ENCODE results near the gene ZNF331.

Gene ZNF331

DNA sequence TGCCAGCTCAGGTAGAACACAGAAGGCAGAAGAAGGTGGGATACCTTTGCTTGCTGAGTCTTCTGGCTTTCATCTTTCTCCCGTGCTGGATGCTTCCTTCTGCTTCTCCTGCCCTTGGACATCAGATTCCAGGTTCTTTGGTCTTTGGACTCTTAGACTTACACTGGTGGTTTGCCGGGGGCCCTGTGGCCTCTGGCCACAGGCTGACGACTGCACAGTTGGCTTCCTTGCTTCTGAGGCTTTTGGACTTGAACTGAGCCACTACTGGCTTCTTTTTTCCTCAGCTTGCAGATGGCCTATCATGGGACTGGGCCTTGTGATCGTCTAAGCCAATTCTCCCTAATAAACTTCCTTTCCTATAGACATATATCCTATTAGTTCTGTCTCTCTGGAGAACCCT is 19.8 kb upstream of the ZNF331 start:
- Histone ChIP-seq H3K79me2 (ENCODE audit: insufficient read depth, low read length) (peaks cover 19% of the 10 kb centered on the region), H3K4me1 (ENCODE audit: insufficient read depth, low read length) (peaks cover 32% of the 10 kb centered on the region), H4K20me1 (ENCODE audit: insufficient read depth, low read length) (no peaks in the 10 kb centered on the region), H3K27ac (ENCODE audit: low read length) (no peak overlapping the region), H3K9me3 (ENCODE audit: insufficient read depth, low read length, severe bottlenecking) (peaks cover 7% of the 10 kb centered on the region), H3K4me3 (ENCODE audit: low read depth in 1 of 2, low read length in 2 of 2) (no peak overlapping the region), H3K4me2 (ENCODE audit: insufficient read depth, low read length) (no peak overlapping the region), H3K27me3 (ENCODE audit: insufficient read depth, low read length, poor library complexity) (no peaks in the 10 kb centered on the region), H2AFZ (ENCODE audit: low read depth, low read length) (no peak overlapping the region), H3K36me3 (ENCODE audit: insufficient read depth, low read length) (peaks cover 11% of the 10 kb centered on the region), H3K9ac (ENCODE audit: low read depth, low read length) (no peak overlapping the region)
- no peak for DNase-seq
- TF ChIP-seq EZH2 (IDR thresholded peaks at IDR 0.05; ENCODE audit: borderline replicate concordance, low read depth, low read length, severe bottlenecking) = no peak
- TF ChIP-seq, protein P1, sequence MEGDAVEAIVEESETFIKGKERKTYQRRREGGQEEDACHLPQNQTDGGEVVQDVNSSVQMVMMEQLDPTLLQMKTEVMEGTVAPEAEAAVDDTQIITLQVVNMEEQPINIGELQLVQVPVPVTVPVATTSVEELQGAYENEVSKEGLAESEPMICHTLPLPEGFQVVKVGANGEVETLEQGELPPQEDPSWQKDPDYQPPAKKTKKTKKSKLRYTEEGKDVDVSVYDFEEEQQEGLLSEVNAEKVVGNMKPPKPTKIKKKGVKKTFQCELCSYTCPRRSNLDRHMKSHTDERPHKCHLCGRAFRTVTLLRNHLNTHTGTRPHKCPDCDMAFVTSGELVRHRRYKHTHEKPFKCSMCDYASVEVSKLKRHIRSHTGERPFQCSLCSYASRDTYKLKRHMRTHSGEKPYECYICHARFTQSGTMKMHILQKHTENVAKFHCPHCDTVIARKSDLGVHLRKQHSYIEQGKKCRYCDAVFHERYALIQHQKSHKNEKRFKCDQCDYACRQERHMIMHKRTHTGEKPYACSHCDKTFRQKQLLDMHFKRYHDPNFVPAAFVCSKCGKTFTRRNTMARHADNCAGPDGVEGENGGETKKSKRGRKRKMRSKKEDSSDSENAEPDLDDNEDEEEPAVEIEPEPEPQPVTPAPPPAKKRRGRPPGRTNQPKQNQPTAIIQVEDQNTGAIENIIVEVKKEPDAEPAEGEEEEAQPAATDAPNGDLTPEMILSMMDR (IDR thresholded peaks at IDR 0.05; ENCODE audit: borderline replicate concordance, extremely low read depth, low read length, poor library complexity, severe bottlenecking) = no peak
- no peak for ATAC-seq (ENCODE audit: insufficient read depth, low read depth)

DNA sequence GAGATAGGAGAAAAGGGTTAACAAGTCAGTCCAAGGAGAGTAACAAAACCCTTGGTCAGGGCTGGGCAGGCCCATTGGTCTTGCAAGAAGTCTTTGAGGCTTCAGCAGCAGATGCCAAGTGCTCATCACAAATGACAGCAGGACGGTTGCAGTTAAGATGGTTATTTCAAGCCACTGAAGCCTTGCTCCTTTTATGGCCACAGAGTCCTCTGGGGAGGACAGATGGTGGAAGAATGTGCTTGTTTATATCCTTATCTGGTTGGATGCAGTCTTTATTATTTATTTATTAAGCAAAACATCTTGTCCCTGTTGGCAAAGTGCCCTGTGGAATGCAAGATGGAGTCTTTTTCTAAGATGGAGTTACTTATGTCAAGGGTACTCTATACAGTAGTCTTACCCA is 19.2 kb upstream of the ZNF331 start:
- peaks cover 17% of the 10 kb centered on the region for H3K36me3 ChIP-seq (ENCODE audit: insufficient read depth, low read length)
- no peak overlapping the region for H3K4me2 ChIP-seq (ENCODE audit: insufficient read depth, low read length)
- ATAC-seq (ENCODE audit: insufficient read depth, low read depth) (no peak), DNase-seq (no peak)
- H3K27ac ChIP-seq (ENCODE audit: low read length) = no peak overlapping the region
- peaks cover 22% of the 10 kb centered on the region for H3K79me2 ChIP-seq (ENCODE audit: insufficient read depth, low read length)
- H4K20me1 ChIP-seq (ENCODE audit: insufficient read depth, low read length) = no peaks in the 10 kb centered on the region
- TF ChIP-seq, protein P1 (IDR thresholded peaks at IDR 0.05; ENCODE audit: borderline replicate concordance, extremely low read depth, low read length, poor library complexity, severe bottlenecking) = no peak
- no peak for TF ChIP-seq EZH2 (IDR thresholded peaks at IDR 0.05; ENCODE audit: borderline replicate concordance, low read depth, low read length, severe bottlenecking)
- H3K9me3 ChIP-seq (ENCODE audit: insufficient read depth, low read length, severe bottlenecking) = peaks cover 7% of the 10 kb centered on the region
- H3K9ac ChIP-seq (ENCODE audit: low read depth, low read length) = no peak overlapping the region
- no peaks in the 10 kb centered on the region for H3K27me3 ChIP-seq (ENCODE audit: insufficient read depth, low read length, poor library complexity)
- H2AFZ ChIP-seq (ENCODE audit: low read depth, low read length) = no peak overlapping the region
- peaks cover 32% of the 10 kb centered on the region for H3K4me1 ChIP-seq (ENCODE audit: insufficient read depth, low read length)
- no peak overlapping the region for H3K4me3 ChIP-seq (ENCODE audit: low read depth in 1 of 2, low read length in 2 of 2)

DNA sequence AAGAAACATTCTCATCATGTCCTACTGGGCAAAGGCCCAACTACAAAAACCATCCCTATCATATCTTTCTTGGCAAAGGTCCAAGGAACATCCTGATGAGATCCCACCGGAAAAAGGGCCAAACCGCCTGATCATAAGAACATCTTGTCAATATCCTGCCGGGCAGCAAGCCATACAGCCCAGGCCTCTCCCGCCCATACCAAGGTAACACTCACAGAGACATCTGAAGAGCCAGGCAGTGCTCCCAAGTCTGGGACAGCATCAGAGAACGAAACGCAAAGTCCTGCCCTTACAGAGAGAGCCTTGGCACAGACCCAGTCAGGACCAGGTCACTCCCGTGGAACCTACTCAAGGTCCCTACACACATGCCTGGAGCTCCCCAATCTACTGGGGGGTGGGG is 18.5 kb upstream of the ZNF331 start:
- Histone ChIP-seq H2AFZ (ENCODE audit: low read depth, low read length) (0 out of 2 replicates have a peak overlapping the region, but pooled peaks have one; percentile 99), H3K79me2 (ENCODE audit: insufficient read depth, low read length) (peaks cover 22% of the 10 kb centered on the region), H3K4me1 (ENCODE audit: insufficient read depth, low read length) (peaks cover 32% of the 10 kb centered on the region), H3K4me2 (ENCODE audit: insufficient read depth, low read length) (no peak overlapping the region), H3K9ac (ENCODE audit: low read depth, low read length) (no peak overlapping the region), H3K4me3 (ENCODE audit: low read depth in 1 of 2, low read length in 2 of 2) (no peak overlapping the region), H4K20me1 (ENCODE audit: insufficient read depth, low read length) (no peaks in the 10 kb centered on the region), H3K27me3 (ENCODE audit: insufficient read depth, low read length, poor library complexity) (no peaks in the 10 kb centered on the region), H3K36me3 (ENCODE audit: insufficient read depth, low read length) (peaks cover 20% of the 10 kb centered on the region), H3K9me3 (ENCODE audit: insufficient read depth, low read length, severe bottlenecking) (peaks cover 7% of the 10 kb centered on the region), H3K27ac (ENCODE audit: low read length) (no peak overlapping the region)
- DNase-seq (no peak), ATAC-seq (ENCODE audit: insufficient read depth, low read depth) (no peak)
- TF ChIP-seq, protein P1 (IDR thresholded peaks at IDR 0.05; ENCODE audit: borderline replicate concordance, extremely low read depth, low read length, poor library complexity, severe bottlenecking) = no peak
- no peak for TF ChIP-seq EZH2 (IDR thresholded peaks at IDR 0.05; ENCODE audit: borderline replicate concordance, low read depth, low read length, severe bottlenecking)

DNA sequence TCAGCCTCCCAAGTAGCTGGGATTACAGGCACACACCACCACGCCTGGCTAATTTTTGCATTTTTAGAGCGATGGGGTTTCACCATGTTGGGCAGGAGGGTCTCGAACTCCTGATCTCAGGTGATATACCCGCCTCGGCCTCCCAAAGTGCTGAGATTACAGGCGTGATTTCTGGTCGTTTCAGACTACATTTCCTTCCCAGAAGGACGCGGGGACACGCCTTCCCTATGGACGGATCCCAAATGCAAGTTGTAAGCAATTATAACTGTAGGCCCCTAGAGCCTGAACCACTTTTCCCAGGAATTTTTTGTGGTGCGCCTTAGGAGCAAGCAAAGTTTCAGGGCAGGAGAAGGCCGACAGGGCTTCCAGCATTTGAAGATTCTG is 17.8 kb upstream of the ZNF331 start:
- peak overlapping the region; percentile 79 for H3K27ac ChIP-seq (ENCODE audit: low read length)

More for the DNA sequence above, 17.8 kb upstream of the ZNF331 start:
- Histone ChIP-seq H3K4me2 (ENCODE audit: insufficient read depth, low read length) (peak overlapping the region; percentile 69), H3K27me3 (ENCODE audit: insufficient read depth, low read length, poor library complexity) (no peaks in the 10 kb centered on the region), H2AFZ (ENCODE audit: low read depth, low read length) (peak overlapping the region; percentile 99), H3K79me2 (ENCODE audit: insufficient read depth, low read length) (peaks cover 22% of the 10 kb centered on the region), H3K9ac (ENCODE audit: low read depth, low read length) (peak overlapping the region; percentile 70), H4K20me1 (ENCODE audit: insufficient read depth, low read length) (no peaks in the 10 kb centered on the region), H3K4me3 (ENCODE audit: low read depth in 1 of 2, low read length in 2 of 2) (peak overlapping the region in 1 of 2 experiments; percentile 96; a peak in 3 of 4 replicates), H3K4me1 (ENCODE audit: insufficient read depth, low read length) (peaks cover 32% of the 10 kb centered on the region), H3K36me3 (ENCODE audit: insufficient read depth, low read length) (peaks cover 20% of the 10 kb centered on the region), H3K9me3 (ENCODE audit: insufficient read depth, low read length, severe bottlenecking) (peaks cover 7% of the 10 kb centered on the region)
- DNase-seq (no peak), ATAC-seq (ENCODE audit: insufficient read depth, low read depth) (no peak)
- TF ChIP-seq, protein P1 (IDR thresholded peaks at IDR 0.05; ENCODE audit: borderline replicate concordance, extremely low read depth, low read length, poor library complexity, severe bottlenecking) = no peak
- no peak for TF ChIP-seq EZH2 (IDR thresholded peaks at IDR 0.05; ENCODE audit: borderline replicate concordance, low read depth, low read length, severe bottlenecking)
